GM21717 (cell line): ENCODE measurements around the gene TAP1.
A peak's percentile ranks its signal among the peaks of the same experiment; 100 is the strongest.
"Not testable (repeated sequence)": the region's sequence is repeated elsewhere in the genome, so short reads cannot be mapped to it uniquely, and the experiment has no call there.

Source experiments
- ATAC-seq: cut with Tn5 transposase; IDR thresholded peaks from one replicate; pipeline ENCODE4 v1.9.1; 2021; ENCODE audit warnings: mild to moderate bottlenecking, moderate library complexity; ENCODE audit not compliant: unreplicated experiment

Gene TAP1

DNA sequence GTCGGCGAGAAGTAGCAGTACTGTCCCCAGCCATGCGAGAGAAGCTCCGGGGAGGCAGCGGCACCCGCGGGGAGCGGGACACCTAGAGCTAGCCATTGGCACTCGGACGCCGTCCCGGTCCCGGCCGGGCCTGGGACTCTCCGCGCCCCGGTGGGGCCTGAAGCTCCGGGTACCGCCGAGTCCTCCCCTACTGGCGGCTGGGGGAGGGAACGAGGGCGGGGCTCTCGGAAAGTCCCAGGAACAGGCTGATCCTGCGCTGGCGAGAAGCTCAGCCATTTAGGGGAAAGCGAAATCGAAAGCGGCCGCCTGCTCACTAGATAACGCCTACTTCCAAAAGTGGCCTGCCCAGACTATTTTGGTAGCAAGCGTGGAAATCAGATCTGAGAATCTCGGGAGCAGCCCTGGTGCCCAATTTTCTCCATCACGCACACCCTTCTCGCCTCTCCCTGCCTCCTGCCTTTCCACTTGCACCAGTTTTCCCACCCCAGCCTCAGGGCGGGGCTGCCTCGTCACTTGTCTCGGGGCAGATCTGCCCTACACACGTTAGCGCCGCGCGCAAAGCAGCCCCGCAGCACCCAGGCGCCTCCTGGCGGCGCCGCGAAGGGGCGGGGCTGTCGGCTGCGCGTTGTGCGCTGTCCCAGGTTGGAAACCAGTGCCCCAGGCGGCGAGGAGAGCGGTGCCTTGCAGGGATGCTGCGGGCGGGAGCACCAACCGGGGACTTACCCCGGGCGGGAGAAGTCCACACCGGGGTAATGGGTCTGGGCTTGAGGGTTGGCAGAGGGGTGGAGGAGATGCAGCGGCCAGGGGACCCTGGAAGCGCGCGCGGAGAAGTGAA, at the start of gene TAP1, which contains the start of gene PSMB9:
TAP1 (minus strand) TSS at position 164 of the 835 bp plus-strand sequence; CDS start at position 96, 68 bp downstream.
PSMB9 (plus strand) TSS at position 652 of the 835 bp plus-strand sequence; CDS start at position 690, 38 bp downstream.
- peak; percentile 67 for ATAC-seq

DNA sequence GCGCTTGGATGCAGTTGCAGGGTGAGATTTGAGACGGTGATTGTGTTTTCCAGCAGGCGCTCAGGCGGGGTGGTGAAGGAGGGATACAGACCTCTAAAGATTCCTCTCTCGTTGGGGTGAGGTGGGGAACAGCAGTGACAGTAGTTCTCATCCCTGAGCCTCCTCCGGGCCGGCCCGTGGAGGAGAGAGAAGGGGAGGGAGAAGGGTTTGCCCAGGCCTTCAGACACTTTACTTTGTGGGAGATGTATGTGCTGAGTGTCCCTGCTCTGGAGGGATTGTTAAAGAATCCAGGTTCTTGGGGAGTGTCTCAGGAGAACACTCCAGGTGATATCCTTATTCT, 41.5 kb upstream of the TAP1 start:
- no peak for ATAC-seq

- ATAC-seq: peak; percentile 95
These were observed 40.8 kb upstream of the TAP1 start for GRCh38 chr6:32894085-32895005.

- no peak for ATAC-seq
These were observed 37.3 kb upstream of the TAP1 start for GRCh38 chr6:32890831-32891230.

GRCh38 chr6:32889533-32889932, 36.0 kb upstream of the TAP1 start:
- ATAC-seq: no peak

DNA sequence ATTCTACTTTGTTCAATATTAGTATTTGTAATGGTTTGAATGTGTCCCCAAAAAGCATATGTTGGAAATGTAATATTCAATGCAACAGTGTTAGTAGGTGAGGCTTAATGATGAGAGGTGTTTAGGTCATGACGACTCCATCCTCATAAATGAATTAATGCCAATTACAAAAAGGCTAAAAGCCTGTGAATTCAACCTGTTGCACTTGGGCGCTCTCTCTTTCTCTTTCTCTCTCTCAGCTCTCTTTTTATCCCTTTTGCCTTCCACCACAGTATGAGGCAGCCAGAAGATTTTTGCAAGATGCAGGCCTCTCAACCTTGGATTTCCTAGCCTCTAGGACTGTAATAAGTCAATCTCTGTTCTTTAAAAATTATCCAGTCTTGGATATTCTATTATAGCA, 35.1 kb upstream of the TAP1 start:
- ATAC-seq: no peak

DNA sequence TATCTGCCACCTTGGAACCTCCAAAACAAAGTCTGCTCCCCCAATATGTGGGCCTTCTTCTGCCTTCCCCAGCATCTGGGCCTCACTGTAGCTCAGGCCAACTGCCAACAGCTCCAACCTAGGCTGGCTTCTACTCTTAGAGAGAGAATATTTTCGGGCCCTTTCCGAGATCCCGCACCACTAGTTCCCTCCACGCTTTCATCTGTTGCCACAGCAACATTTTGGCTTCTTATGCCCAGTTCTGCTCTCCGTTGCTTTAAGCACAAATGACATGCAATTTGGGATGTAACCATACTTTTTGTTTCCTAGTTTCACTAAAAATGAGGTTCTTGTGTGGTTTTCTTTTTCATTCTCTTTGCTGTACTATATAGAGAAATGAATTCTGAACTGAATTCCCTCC, 34.1 kb upstream of the TAP1 start:
- ATAC-seq: no peak

DNA sequence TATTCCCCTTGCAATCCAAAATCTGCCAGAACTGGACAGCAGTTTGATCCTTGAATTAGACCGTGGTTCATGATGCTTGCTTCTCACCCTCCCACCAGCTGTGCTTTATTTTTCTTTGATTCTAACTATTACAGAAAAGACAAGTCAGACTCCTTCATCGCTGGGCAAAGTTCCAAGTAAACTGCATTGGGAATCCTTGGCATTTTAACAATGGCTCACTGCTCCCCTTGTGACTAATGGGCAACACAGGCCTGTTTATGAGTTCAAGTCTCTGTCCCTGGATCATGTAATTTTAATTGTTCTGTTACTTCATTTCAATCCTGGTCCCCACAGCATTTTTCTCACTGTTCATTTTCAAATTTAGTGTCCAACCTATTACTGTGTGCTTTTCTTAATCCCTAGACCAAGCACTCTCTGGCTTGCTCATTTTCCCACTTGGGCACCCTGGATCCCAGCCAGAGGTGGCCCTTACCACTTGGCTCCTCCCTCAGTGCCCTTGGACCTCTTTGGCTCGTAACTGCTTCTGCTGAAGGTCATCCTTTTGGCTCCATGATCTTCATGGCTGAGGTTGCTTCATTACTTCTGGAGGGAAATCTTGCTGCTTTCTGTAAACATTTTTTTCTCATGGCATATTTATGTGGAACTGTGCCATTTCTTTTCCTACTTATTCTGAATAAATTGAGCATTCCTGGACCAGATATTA, 33.3 kb upstream of the TAP1 start:
- ATAC-seq: no peak

DNA sequence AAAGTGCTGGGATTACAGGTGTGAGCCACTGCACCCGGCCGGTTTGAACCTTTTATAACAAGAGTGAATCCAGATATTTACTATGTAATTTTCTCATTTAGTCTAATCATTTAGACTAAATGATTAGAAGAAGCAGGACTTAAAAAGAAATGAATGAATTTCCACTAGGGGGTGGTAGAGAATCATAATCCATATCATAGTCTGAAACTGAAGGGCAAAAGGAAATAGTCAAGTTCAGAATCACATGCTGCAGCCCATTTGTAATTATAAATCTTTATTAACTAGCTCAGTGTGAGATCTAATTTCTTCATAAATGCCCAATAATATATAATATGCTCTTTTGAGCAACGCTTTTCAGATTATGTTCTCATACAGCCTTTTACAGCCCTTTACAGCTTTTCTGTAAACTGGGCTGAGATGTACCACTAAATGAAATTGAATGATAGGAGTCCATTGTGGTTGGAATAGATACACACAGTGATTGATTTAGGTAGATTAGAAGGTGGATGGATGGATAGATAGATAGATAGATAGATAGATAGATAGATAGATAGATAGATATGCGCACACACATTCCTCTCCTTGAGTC, 32.3 kb upstream of the TAP1 start:
- ATAC-seq: no peak

GRCh38 chr6:32883789-32884188, 30.3 kb upstream of the TAP1 start:
- ATAC-seq: no peak

DNA sequence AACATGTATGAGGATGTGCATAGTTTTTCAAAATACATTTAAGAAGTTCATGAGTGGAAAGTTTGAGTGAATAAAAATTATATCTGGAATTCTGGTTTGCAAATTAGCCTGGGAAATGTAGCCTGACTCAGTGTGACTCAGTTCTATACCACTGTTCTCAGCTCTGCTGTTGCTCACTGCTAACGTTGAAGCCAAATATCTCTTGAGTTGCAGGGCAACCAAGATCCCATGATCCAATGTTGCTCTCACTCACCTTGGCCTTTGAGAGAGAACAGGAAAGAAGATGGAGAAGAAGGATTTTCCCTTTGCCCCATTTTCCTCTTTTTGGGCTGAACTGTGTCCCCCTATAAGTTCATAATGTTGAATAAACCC, 29.4 kb upstream of the TAP1 start:
- no peak for ATAC-seq

GRCh38 chr6:32880962-32881361, 27.5 kb upstream of the TAP1 start:
- ATAC-seq: not testable (repeated sequence)

- no peak for ATAC-seq
These were observed 26.2 kb upstream of the TAP1 start for GRCh38 chr6:32879691-32880090.

DNA sequence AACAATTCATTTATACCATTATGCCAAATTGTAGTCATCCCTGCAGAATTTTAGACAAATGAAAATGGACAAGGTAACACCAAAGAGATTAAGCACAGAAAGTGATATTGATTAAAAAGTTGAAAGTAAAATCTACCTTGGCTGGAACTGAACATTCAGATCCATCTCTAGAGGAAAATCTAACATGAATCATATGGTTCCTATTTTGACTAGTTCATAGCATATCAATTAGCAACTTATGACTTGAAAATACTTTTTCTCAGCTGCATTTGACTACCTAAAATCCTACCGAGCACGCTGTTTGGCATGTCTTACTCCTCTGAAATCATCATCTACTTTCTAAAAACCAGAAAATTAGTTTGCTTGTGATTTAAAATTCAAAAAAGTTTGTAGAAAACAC, 23.1 kb upstream of the TAP1 start:
- no peak for ATAC-seq

- not testable (repeated sequence) for ATAC-seq
These were observed 20.4 kb upstream of the TAP1 start for GRCh38 chr6:32873947-32874346.

DNA sequence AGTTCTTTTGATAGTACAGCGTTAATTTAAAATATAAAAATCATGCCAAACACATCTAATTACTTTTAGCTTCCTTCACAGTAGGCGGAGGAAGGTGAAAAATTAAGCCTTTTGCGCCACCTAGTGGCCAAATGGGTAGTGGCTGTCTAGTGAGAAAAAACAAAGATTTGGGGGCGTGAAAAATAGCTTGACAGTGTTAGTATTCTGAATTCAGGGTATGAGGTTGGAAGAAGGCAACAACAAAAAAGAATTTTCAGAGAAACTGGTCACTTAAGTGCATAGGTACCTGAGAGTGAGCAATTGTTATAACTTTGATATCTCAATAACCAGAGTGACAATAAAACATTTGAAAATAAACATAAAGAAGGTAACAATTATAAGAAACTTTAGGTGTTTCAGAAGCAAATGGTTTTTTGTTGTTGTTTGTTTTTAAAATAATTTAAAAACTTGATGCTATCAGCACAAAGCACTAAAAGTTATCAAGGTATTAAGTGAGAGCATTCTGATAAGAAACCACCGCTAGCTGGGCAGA, 14.8 kb upstream of the TAP1 start:
- ATAC-seq: no peak

DNA sequence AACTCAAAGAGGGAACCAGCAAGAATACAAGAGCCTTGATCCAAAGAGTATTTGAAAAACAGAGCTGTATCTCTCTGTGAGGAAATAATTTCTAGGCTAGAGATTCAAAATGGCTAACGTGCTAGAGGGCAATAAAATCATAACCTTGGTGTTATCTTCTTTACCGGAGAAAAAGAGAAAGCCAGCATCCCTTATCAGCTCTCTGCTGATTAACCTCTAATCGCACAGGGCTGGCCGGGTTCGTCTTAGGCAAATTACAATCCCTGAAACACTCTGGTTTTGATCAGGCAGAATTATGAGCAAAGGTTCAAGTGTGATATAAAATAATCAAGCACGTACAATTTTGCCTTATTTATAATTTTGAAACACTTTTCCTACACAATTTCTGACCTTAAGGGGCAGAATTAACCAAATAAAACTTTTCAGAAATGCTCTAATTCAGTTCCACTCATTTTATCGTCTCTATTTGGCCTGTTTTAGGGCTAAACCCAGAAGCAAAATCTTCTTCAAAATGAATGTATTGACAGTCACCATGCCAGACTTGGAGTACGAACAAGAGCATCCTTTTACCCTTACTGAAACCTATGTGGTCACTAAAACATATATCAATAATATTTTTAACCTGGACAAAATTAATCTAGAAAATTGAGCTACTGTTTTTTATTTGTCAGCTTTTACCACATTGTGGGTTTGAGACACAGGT, 14.2 kb upstream of the TAP1 start:
- ATAC-seq: no peak

GRCh38 chr6:32867022-32867477, 13.5 kb upstream of the TAP1 start:
- ATAC-seq: no peak

DNA sequence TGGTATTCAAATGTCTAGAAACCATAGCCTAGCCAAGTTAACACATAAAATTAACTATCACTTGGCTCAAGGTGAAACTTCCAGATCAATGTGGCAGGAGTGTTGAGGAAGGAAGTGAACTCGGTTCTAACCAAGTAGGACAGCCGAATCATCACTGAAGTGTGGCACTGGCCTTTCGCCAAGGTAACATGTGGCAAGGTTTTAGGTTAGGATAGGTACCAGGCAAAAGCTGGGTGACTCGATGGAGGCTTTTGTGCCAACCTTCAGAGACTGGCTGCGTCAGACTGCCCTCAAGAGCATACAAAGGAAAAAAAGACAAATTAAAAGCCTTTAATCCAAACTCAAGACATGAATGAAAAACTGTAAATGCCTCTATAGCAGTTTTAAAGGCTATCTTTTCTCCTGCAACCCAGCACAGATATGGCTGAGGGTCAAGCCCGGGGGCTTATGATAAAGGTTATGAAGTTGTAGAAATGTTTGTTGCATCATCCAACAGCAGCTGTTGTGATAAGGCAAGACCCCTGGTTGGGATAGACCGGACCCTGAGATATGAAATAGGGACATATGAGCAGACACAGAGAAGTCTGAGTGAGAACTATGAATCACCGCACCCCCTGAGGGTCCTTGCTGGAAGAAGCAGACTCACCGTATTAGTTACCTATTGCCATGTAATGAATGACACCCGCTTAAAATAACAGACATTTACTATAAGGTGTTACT, 12.4 kb upstream of the TAP1 start:
- no peak for ATAC-seq
